NCI-H460 (cell line): ENCODE data around the gene SLC20A1. TPM values are rescaled to one million over a fixed set of nuclear protein-coding genes. Genes with fewer than 3 reads are reported as not detected.

ENCODE experiments used
- DNase-seq: peaks from one replicate; pipeline ENCODE4 v3.0.0-alpha.2; 2016; ENCODE audit warnings: low read depth; ENCODE audit errors: extremely low read depth
- total RNA-seq: library from RNA; depleted of rRNA; stranded (reverse); fragments of >200 nt; shearing (Covaris generic); gene quantifications from 2 replicates; pipeline ENCODE4 v1.2.3, GENCODE V29; 2014

SLC20A1 gene
- total RNA-seq, 1 experiment from 2014 or later, result 165 TPM

DNA sequence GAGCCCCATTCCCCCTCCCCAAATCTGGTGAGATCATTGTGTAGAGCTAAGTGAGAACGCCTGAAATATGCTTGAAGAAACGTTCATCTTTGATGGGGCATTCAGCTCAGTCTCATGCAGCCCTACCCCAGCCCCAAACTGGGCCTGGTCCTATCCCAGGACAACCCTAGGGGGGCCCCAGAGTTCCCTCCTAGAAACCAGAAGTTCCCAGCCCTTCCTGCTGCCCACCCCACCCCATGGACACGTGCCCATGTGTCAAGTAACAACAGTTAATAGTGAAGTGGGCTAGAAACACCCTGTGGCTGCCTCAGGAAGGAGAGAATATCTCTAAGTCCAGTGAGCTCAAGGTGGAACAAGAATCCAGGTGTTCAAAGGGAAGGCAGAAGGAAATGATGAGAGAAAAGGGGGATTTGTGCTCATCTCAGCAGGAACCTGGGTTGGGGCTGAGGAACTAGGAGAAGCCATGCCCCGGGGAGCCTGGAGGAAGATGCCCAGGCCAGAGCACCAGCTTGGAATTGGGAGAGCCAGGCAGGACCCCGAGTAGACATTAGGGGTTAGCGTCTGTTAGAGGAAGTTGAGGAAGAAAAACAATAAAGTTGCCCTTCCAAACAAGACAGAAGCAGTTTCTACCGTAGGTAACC, 20.1 kb upstream of the SLC20A1 start:
- DNase-seq, result no peak

DNA sequence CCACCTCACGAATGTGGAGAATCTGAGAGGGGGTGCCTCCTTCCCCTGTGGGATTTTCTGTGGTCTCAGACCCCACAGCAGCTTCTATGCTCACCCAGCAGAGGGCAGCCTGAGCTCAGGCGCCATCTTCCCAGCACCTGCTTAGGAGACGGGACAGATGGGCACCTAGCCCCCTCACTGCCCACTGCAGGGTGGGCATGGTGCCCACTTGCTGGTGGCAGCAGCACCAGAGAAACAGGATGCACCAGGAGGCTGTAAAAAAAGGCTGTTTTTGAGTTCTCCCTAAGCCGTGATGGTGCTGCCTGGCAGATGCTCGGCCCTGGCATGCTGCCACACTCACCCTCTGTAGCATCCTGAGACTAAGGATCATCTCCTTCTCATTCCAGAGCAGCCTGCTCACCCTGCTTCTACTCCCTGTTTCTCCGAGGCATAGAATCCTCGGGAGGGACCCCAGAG, 19.1 kb upstream of the SLC20A1 start:
- DNase-seq, result peak; percentile 76

DNA sequence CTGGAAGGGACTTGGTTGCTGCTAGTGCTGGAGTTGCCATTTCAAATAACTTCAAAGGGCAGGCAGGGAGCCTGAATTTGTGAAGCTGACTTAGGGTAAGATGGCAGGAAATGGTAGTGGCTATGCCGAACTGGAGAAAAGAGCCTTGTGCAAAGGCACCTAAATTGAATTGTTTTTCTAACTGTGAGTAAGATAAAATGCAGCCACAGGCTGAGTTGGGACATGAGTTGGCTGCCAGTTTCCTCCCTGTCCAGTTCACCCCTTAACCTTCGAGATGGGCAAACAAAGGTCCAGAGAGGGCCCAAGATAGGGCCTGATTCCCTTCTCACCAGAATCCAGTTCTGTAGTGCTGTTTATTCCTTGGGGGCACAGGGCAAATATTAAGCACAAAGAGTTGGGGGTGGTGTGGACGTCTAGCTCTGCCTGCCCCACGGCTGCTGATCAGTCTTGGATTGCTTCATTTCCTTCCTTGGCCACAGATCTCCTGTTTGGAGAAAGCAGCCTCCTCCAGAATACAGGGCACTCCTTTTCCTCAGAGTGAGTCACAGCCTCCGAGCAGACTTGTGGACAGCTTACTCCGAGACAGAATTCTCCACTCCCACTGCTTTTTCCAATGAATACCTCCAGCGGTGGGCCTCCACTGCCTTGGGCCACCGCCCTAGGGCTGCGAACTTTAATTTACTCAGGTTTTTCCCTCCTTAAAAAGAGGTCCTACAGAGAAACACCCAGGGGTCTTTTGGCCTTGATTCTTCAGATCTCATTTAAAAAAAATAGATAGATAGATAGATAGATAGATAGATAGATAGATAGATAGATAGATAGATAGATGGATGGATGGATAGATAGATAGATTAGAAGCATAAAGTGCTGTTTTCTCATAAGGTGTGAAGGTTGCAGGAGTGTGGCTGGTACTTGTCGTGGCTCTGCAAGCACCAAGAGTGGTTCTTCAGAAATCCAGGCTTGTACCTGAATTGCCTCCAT, 18.4 kb upstream of the SLC20A1 start:
- peak; percentile 92 for DNase-seq

DNA sequence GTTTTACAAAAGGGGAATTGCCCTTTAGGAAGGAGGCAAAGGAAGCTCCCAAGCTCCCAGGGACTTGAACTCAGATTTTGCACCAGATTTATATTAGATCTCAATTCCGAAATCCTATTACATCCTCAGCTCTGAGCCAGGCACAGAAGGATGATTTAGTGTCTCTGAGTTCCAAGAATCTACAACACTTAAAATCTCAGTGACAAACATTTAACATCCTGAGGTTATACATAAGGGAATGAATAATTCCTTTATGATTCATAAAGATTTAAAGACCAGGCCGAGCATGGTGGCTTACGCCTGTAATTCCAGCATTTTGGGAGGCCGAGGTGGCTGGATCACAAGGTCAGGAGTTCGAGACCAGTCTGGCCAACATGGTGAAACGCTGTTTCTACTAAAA, 16.5 kb upstream of the SLC20A1 start:
- no peak for DNase-seq

DNA sequence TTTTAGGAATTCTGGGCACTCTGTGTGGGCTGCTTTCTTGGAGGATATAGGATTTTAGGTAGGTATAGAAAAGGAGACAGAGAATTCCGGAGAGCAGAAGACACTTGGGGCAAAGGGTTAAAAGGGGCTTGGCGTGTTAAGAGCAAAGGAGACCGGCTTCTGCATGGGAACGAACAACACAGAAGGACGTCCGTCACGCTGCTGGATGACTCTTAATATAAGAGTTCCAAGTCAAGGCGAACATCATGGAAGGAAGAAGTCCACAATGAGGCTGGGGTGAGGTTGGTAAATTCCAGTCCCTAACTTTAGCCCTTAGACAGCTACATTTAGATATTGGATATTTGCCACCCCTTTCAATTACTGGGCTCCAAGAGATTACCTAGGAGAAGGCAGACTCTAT, 15.9 kb upstream of the SLC20A1 start:
- no peak for DNase-seq

DNA sequence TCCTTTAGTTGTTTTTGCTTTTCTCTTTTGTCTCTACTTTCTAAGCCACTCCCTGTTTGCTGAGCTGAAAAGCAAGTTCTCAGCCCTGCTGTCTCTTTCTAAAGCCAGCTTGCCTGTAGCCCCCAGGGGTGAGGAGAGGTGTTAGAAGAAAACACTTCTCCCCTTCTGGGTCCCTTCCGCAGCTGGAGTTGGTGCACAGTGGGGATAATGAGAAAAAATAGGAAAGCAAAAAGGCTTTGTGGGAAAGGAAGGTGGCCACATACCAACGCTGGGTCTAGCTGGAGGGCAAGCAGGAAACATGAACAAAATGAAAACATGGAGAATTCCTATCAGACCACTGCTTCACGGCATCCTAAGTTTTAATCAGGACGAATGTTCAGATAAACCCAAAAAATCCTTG, 15.5 kb upstream of the SLC20A1 start:
- DNase-seq, result no peak

DNA sequence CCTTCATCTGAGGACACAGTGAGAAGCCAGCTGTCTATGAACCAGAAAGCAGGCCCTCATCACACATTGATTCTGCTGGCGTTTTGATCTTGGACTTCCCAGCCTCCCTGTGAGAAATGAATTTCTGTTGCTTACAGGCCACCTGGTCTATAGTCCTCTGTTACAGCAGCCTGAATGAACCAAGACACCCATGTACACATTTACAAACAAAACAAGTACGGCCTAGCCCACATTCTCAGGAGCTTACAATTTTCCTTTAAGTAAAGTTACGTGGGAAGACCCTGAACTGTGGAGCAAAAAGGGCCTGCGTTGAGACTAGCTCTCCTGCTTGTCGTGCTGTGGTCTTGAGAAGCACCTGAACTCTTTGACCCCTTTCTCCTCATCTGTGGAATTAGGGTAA, 12.0 kb upstream of the SLC20A1 start:
- DNase-seq, result no peak

DNA sequence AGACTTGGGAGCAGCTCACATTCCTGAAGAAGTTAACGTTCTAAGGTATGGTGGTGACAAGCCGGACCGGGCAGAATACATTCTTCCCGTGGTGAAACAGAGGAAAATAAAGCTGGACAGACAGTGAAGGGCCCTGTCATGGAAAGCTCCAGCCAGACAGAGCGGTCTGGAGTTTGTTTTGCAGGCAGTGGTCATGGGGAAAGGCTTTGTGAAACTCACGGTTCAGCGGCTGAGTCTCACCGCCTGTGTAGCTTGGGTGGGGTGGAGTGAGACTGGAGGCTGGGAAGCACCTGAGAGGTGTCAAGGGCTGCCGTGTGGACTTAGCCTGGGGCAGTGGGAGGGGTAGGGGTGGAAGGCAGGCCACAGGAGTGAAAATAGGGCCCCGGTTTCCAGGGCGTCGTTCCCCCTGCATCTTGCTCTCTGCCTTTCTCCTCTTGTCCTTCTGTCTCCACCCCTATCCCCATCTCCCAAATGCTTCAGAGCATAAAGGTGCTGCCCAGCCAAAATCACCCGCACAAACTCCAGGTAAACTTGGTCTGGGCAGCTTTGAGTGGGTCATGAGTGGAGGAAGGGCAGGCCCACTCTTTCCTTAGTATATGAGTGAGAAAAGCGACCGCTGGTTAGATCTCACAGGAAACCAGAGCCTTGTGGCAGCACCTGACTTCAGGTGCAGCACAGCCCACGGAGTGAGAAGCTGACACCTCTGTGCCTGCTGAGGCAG, 11.4 kb upstream of the SLC20A1 start:
- DNase-seq, result no peak

DNA sequence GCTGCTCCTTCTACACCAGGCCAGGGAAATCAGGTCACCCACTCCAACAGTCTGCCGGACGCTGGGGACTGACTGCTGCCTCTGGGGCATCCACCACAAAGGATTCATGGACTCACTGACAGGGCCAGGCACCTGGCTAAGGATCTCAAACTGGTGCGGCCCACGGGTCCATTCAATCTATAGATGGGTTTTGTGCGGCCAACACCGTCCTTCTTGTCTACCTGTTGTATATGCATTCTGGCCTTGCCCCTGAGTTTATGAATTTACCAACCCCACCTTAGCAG, 10.9 kb upstream of the SLC20A1 start:
- DNase-seq, result no peak

DNA sequence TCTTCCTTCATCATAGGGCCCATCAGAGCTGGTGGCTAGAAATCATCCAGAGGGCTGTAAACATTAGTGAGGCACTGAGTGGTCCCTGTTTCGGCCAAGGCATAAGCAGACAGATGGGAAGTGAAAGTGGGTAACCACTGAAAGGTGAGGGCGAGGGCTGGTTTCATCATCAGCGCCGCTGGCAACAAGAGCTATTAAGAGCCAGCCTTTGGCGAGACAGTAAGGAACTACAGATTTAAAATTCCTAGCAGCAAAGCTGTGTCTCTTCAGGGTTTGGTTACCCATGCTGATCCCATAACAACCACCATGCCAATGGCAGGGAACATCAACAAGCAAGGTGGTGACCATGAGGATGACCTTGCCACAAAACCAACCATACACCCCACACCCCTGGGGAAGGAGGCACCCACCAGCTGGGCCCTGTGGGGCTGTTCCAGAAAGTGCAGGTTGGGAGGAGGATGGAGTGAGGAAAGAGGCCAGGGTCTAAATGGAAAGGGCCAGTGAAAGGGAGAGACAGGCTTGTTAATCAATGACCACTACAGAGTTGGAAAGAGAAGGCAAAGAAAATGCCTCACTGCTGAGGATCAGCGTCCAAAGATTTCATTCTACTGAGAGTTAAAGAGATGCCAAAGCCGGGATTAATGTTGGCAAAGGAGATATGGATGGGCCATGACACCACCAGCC, 9.0 kb upstream of the SLC20A1 start:
- no peak for DNase-seq

DNA sequence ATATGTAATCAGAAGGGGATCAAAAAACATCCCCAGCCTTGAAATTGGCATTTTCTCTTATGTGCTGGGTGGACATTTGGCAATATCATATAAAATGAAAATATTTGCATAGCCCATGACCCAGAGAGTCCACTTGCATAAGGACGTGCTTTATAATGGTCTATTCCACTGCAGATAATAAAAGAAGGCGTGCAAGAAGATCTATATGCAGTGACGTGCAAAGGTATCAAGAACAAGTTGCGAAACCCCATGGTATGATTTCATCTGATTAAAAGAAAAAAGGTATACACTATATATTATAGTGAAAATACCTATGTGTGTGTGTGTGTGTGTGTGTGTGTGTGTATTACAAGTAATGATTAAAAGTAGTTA, 8.5 kb upstream of the SLC20A1 start:
- DNase-seq, result no peak

DNA sequence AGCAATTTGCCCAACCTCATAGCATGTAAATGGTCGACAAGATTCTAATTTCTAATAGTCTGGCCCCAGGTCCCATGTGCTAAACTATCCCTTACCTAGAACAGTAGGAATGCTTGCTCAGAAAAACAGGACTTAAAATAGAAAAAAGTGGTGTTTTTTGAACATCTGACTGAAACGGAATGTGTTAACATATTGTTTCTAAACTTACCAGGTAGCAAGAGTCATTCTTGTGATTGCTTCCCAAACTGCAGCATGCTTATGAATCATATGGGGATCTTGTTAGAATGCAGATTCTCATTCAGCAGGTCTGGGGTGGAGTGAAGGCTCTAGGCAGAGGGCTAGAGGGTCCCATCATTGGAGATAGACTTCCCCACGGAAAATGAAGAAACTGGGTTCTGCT, 5.8 kb upstream of the SLC20A1 start:
- DNase-seq, result no peak

DNA sequence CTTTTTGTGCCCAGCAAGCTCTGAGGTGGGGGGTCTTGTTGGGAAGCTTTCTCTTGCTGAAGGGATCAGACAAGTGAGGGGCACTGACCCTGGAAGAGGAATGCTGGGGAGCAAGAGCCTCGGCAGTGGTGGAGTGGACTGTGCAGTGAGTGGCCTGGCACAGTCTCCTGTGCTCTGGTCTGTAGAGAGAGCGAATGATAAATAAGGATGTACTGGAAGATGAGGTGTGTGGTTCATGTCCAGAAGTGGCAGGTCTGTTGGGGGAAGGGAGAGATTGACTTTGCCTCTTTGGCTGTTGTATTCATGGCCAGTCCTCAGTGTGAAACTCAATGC, 5.3 kb upstream of the SLC20A1 start:
- no peak for DNase-seq

DNA sequence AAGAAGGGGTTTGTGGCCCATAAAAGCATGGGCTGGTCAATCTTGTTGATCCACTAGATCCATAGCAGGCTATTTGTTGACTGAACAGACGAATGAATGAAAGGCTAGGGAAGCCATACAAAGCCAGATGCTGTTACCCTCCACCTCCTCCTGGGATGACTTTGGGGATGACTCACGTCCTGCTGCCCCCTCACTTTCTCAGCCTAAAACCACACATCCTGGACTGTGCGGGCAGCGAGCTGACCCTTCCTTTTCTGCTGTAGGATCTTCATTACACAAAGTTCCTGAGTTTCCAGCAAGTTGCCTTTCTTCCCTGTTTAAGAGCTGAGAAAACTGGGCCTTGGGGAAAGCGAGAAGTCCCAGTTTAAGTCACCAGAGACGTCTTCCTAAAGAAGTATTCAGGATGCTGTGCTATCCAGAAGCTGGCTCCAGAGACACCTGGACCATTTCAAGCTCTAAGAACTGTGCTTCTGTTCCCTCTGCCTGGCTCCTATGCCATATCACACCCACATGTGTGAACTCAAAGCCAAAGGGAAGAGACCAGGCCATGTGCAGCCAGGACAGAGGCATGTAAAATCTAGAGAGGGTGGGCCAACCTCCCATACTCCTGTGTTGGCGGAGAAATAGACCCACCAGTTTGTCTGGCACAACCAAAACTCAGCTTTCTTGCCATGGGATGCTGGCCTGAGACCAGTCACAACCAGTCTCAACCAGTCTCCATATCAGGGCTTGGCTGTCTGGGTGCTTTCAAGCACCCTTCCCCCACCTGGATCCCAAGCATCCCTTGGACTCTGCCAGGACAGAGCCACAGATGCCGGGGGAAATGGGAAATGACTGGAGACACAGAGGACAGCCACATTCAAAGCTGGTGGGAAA, 4.7 kb upstream of the SLC20A1 start:
- no peak for DNase-seq

DNA sequence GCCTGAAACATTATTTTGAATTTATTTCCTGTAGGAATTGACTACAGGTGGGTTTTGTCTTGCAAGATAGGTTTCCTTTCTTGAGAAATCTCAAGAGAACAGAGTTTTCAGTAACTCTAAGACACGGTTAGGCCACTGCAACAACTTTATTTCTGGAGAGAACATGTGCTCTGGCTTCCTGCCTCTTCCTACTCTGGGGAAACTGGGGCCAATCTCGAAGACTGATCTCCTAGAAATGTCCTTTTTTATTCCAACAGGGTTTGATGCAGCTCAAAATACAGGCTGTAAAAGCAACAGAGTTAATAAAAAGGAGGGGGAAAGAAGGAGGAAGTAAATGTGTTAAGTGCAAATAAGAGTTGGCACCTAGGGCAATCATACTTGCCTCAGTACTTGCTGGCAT, 4.0 kb upstream of the SLC20A1 start:
- no peak for DNase-seq

DNA sequence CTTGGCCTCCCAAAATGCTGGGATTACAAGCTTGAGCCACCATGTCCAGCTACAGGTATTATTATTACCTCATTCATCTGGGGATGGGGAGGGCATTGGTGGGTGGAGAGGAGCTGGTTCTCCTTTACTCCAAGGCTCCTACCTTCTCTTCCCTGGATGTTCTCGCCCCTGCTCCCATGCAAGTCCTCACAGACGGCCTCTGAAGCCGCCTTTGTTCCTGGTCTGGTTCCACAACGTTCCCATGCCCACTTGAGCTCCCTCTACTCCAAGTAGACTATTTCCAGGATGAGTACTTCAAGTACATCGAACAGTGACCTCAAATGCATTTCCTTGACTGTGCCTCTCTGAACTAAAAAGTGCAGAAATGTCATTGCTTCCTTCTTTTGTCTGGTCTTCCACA, 3.2 kb upstream of the SLC20A1 start:
- no peak for DNase-seq

DNA sequence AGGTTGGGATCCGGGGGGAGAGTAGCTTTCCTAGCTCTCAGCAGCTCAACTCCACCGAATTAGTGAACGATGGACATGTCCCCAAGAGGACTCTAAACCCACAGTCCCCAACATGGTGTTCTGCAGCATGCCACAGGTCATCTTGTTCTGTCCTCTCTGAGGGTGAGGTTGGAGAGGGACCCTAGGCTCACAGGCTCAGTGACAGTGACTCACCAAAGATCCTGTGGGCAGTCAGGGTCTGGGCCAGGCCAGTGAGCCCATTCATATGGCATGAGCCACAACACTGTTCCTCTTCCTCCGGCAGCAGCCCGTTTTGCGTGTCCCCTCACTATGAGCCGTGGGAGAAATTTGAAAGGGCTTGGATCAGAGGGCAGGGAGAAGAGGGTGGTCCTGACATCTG, 2.8 kb upstream of the SLC20A1 start:
- DNase-seq, result no peak

DNA sequence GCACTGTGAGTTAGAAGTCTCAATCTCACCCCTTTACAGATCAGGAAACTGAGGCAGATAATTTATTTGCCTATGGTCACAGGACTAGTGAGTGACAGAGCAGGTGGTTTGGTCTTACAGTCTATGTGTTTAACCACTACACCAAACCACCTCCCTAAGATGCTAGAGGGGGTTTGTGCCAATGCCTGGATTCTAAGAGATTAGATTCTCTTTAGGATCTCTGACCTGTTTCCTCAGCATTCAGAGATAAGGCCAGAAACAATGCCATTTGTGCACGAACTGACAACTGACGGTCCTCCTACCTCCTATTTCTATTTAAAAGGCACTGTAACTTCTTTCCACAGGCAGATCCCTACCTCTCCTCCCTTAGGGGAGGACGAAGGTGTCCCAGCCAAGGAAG, 2.3 kb upstream of the SLC20A1 start:
- DNase-seq, result no peak

DNA sequence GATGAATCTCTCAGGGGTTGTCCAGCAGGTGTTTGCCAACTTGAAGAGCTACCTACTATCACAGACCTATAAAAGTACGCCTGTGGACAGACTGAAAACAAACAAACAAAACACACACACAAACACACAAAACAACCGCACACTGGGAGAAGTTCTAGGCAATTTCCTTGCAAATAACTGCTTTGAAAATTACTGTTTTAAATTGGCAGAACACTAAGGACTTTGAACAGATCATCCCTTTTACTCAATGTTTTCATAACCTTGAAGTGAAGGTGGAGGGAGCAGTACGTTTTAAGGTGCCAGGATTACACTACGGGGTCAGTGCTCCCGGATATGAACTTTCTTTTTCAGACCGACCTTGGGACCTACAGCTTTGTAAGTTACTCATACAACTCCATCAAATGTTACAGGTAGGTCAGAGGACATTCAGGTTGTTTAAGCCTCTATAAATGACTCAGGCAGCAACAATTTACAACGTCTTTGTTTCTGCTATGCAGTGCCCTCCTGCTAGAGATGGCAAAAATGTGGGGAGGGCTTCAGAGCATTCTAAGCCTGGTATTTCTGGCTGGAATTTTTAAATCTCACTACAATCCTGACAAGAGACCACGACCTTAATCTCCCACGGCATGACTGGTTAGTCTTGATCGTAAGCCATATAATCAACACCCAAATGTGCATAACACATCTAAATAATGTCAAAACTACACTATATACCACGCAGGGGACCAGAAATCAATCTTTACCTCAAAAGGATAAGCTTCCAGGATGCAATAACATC, 1.4 kb upstream of the SLC20A1 start:
- DNase-seq, result no peak

DNA sequence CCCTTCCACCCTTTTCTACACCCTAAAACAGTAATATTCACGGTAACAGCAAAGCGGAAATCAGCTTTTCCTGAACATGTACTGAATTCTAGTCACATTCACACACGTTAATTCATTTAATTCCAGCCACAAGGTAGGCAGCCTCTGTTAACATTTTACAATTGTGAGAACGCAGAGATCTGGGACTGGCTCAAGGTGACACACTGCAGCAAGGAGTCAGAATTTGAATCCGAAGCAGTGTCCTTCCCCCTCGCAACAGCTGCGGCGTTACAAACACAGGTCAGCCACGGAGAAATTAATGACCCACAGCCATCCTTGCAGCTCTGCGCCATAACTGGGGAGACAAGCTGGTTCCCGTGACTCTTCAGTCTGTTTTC, 818 bp upstream of the SLC20A1 start:
- DNase-seq, result no peak
